H1 (cell line): Measurements from ENCODE around the gene KIAA1671. TPM values are rescaled to one million over a fixed set of nuclear protein-coding genes. Genes with fewer than 3 reads are reported as not detected.

Experiments
- CTCF ChIA-PET: fragments of 300-600 bp; sonication (Branson Sonifier 250); formaldehyde crosslinking; loops from one replicate; lab custom pipeline; 2021; ENCODE audit not compliant: partially characterized antibody; lab: Charles Lee
- POLR2A ChIA-PET: fragments of 300-600 bp; sonication (Branson Sonifier 250); formaldehyde crosslinking; loops from one replicate; lab custom pipeline; 2021; ENCODE audit warnings: inconsistent platforms; ENCODE audit not compliant: partially characterized antibody; lab: Charles Lee
- DNase-seq, 2 experiments: peaks; one replicate each; pipeline versions ENCODE4 v3.0.0 to v3.0.0-alpha.2; 2010 to 2022; ENCODE audit warnings: low spot score in 2 of 2, low read depth in 1 of 2, mixed read lengths in 1 of 2
- FAIRE-seq: peaks from 2 replicates; lab custom pipeline; 2011; peaks lifted over from hg19 to GRCh38; lab: Jason Lieb, UNC
- H2AFZ ChIP-seq: 2 replicates; pipeline ENCODE4 v1.8.1; 2012; ENCODE audit warnings: low read length, inconsistent platforms
- H2AK5ac ChIP-seq: 2 replicates; pipeline ENCODE4 v1.6.1; 2013; ENCODE audit warnings: low read depth, low read length
- H2BK120ac ChIP-seq: replicated peaks from 2 replicates; pipeline ENCODE3; 2013; ENCODE audit warnings: low read depth, low read length, inconsistent platforms
- H2BK12ac ChIP-seq: 2 replicates; pipeline ENCODE4 v1.6.1; 2013; ENCODE audit warnings: low read depth, low read length
- H2BK15ac ChIP-seq: 2 replicates; pipeline ENCODE4 v1.6.1; 2013; ENCODE audit warnings: low read length
- H2BK20ac ChIP-seq: 2 replicates; pipeline ENCODE4 v1.6.1; 2013; ENCODE audit warnings: low read length
- H2BK5ac ChIP-seq: 2 replicates; pipeline ENCODE4 v1.6.1; 2013; ENCODE audit warnings: low read depth, low read length
- H3K14ac ChIP-seq: 2 replicates; pipeline ENCODE4 v1.6.1; 2013; ENCODE audit warnings: inconsistent platforms; ENCODE audit not compliant: insufficient read length
- H3K18ac ChIP-seq: 2 replicates; pipeline ENCODE4 v1.6.1; 2013; ENCODE audit warnings: low read length; ENCODE audit errors: extremely low read depth
- H3K23ac ChIP-seq: 2 replicates; pipeline ENCODE4 v1.6.1; 2013; ENCODE audit warnings: inconsistent platforms; ENCODE audit not compliant: insufficient read length
- H3K23me2 ChIP-seq: 2 replicates; pipeline ENCODE4 v1.6.1; 2013; ENCODE audit warnings: low read depth, low read length
- H3K27ac ChIP-seq: 2 replicates; pipeline ENCODE4 v1.6.1; 2011; ENCODE audit warnings: low read depth, low read length, inconsistent platforms
- H3K27me3 ChIP-seq, 4 experiments: replicated peaks in 1 of 4; 1 replicate in 1 of 4; 2 replicates in 3 of 4; pipeline versions ENCODE4 v1.6.1 to v1.8.1; 2011 to 2013; ENCODE audit warnings: low read length in 3 of 4, mild to moderate bottlenecking in 3 of 4, inconsistent platforms in 2 of 4, mixed read lengths in 2 of 4, moderate library complexity in 1 of 4; ENCODE audit not compliant: control insufficient read depth in 3 of 4, insufficient read depth in 3 of 4; ENCODE audit errors: extremely low read depth in 1 of 4
- H3K36me3 ChIP-seq, 4 experiments: 2 replicates each; pipeline versions ENCODE4 v1.6.1 to v1.8.1; 2011 to 2013; ENCODE audit warnings: mild to moderate bottlenecking in 4 of 4, low read length in 3 of 4, moderate library complexity in 2 of 4, control low read depth in 1 of 4, inconsistent platforms in 1 of 4; ENCODE audit not compliant: insufficient read depth in 4 of 4, control insufficient read depth in 2 of 4
- H3K4ac ChIP-seq: replicated peaks from 2 replicates; pipeline ENCODE3; 2013; ENCODE audit warnings: low read length, low read depth, mixed read lengths, inconsistent platforms; ENCODE audit not compliant: insufficient read length
- H3K4me1 ChIP-seq, 4 experiments: replicated peaks in 1 of 4; 1 replicate in 1 of 4; 2 replicates in 3 of 4; pipeline versions ENCODE4 v1.6.1 to v1.8.1; 2011 to 2013; ENCODE audit warnings: low read length in 3 of 4, inconsistent platforms in 2 of 4, mixed read lengths in 1 of 4; ENCODE audit not compliant: insufficient read depth in 4 of 4, control insufficient read depth in 3 of 4
- H3K4me2 ChIP-seq, 2 experiments: 2 replicates each; pipeline versions ENCODE4 v1.6.1 to v1.8.1; 2011 to 2013; ENCODE audit warnings: low read depth in 2 of 2, low read length in 2 of 2, control low read depth in 1 of 2, inconsistent platforms in 1 of 2, mild to moderate bottlenecking in 1 of 2; ENCODE audit not compliant: insufficient read depth in 1 of 2
- H3K4me3 ChIP-seq, 4 experiments: fragments of 200-600, 300-600 bp in 1 of 4; sonication (generic), shearing (Covaris generic), sonication (Bioruptor Twin) in 1 of 4; 2 replicates each; pipeline versions ENCODE4 v1.5.1 to v1.8.1; 2011 to 2016; ENCODE audit warnings: low read length in 4 of 4, low read depth in 3 of 4, control low read depth in 2 of 4, inconsistent platforms in 2 of 4, mild to moderate bottlenecking in 2 of 4, mixed read lengths in 1 of 4, moderate library complexity in 1 of 4; ENCODE audit not compliant: insufficient read depth in 2 of 4; ENCODE audit errors: extremely low read depth in 1 of 4
- H3K56ac ChIP-seq: replicated peaks from 2 replicates; pipeline ENCODE3; 2013; ENCODE audit warnings: low read depth, mild to moderate bottlenecking, mixed read lengths, low read length, inconsistent platforms; ENCODE audit not compliant: insufficient read length
- H3K79me1 ChIP-seq: 2 replicates; pipeline ENCODE4 v1.6.1; 2013; ENCODE audit warnings: low read depth, low read length, control low read depth
- H3K79me2 ChIP-seq, 2 experiments: 2 replicates each; pipeline versions ENCODE4 v1.6.1 to v1.8.1; 2012 to 2013; ENCODE audit warnings: low read length in 2 of 2, mild to moderate bottlenecking in 2 of 2, inconsistent platforms in 1 of 2; ENCODE audit not compliant: insufficient read depth in 2 of 2, control insufficient read depth in 1 of 2
- H3K9ac ChIP-seq, 4 experiments: replicated peaks in 1 of 4; 1 replicate in 1 of 4; 2 replicates in 3 of 4; pipeline versions ENCODE4 v1.6.1 to v1.8.1; 2011 to 2013; ENCODE audit warnings: low read depth in 3 of 4, low read length in 3 of 4, control low read depth in 2 of 4, mild to moderate bottlenecking in 2 of 4, moderate library complexity in 2 of 4, inconsistent platforms in 1 of 4; ENCODE audit errors: extremely low read depth in 1 of 4
- H3K9me3 ChIP-seq, 2 experiments: 2 replicates each; pipeline versions ENCODE4 v1.6.1 to v1.8.1; 2012 to 2013; ENCODE audit warnings: mild to moderate bottlenecking in 2 of 2, moderate library complexity in 2 of 2, control low read depth in 1 of 2, inconsistent platforms in 1 of 2, low read depth in 1 of 2, low read length in 1 of 2, mixed read lengths in 1 of 2; ENCODE audit not compliant: insufficient read depth in 2 of 2
- H4K20me1 ChIP-seq, 2 experiments: replicated peaks in 1 of 2; 2 replicates each; pipeline versions ENCODE3 to v1.8.1; 2011 to 2013; ENCODE audit warnings: inconsistent platforms in 2 of 2, low read length in 2 of 2, mild to moderate bottlenecking in 1 of 2; ENCODE audit not compliant: insufficient read depth in 2 of 2, control insufficient read depth in 1 of 2
- H4K5ac ChIP-seq: 2 replicates; pipeline ENCODE4 v1.6.1; 2013; ENCODE audit warnings: low read length, low read depth, mixed read lengths, inconsistent platforms; ENCODE audit not compliant: insufficient read length
- H4K8ac ChIP-seq: 2 replicates; pipeline ENCODE4 v1.8.0; 2013; ENCODE audit warnings: mild to moderate bottlenecking, moderate library complexity, low read length, inconsistent platforms; ENCODE audit not compliant: insufficient read depth; ENCODE audit errors: extremely low read depth
- H4K91ac ChIP-seq: replicated peaks from 2 replicates; pipeline ENCODE3; 2013; ENCODE audit warnings: low read length, mixed read lengths, inconsistent platforms; ENCODE audit not compliant: insufficient read length
- CBX5 ChIP-seq: fragments of 300-800, 300-1000 bp; sonication (generic); IDR thresholded peaks from 2 replicates; pipeline ENCODE4 v1.7.1; 2016; ENCODE audit warnings: antibody characterized with exemption, low read length, low read depth
- CTBP2 ChIP-seq: IDR thresholded peaks from 2 replicates; pipeline ENCODE4 v1.7.0; 2011; ENCODE audit warnings: borderline replicate concordance, mild to moderate bottlenecking, moderate library complexity, mixed read lengths, low read length; ENCODE audit not compliant: insufficient read depth, insufficient read length
- EGR1 ChIP-seq: IDR thresholded peaks from 2 replicates; pipeline ENCODE4 v1.6.1; 2011; ENCODE audit warnings: low read depth, low read length, borderline replicate concordance
- HDAC6 ChIP-seq: IDR thresholded peaks from one replicate; pipeline ENCODE4 v1.7.1; 2012; ENCODE audit warnings: low read depth, mild to moderate bottlenecking, inconsistent platforms, low read length, moderate library complexity
- NANOG ChIP-seq: IDR thresholded peaks from 2 replicates; pipeline ENCODE4 v1.6.1; 2011; ENCODE audit warnings: low read length, low read depth, mild to moderate bottlenecking, inconsistent platforms; ENCODE audit not compliant: insufficient read depth, poor library complexity, severe bottlenecking
- RXRA ChIP-seq: IDR thresholded peaks from 2 replicates; pipeline ENCODE4 v1.6.1; 2011; ENCODE audit warnings: low read depth, mild to moderate bottlenecking, low read length, moderate library complexity; ENCODE audit not compliant: insufficient read depth
- SP2 ChIP-seq: IDR thresholded peaks from 2 replicates; pipeline ENCODE4 v1.6.1; 2012; ENCODE audit warnings: mild to moderate bottlenecking, low read length, inconsistent platforms
- WGBS, 2 experiments: shearing (Covaris generic) in 1 of 2; methylation state at CpG; one replicate each; pipeline versions ENCODE4 v1.1.6 to v1.1.7; 2013 to 2015; ENCODE audit warnings: low lambda C conversion rate in 2 of 2, mixed read lengths in 2 of 2, inconsistent platforms in 1 of 2, low coverage in 1 of 2, missing lambda C conversion rate in 1 of 2; ENCODE audit not compliant: insufficient replicate concordance in 2 of 2, insufficient coverage in 1 of 2, insufficient read length in 1 of 2; ENCODE audit errors: extremely low coverage in 1 of 2, missing lambda C conversion rate in 1 of 2; 5-methylcytosine and 5-hydroxymethylcytosine counted together
- polyA plus RNA-seq, 7 experiments: library from polyadenylated mRNA; depleted of rRNA in 3 of 7; stranded (reverse) in 5 of 7; unstranded in 2 of 7; fragments of >200 nt in 5 of 7; fragments of 200-250 nt in 2 of 7; gene quantifications; 1 replicate in 5 of 7; 2 replicates in 1 of 7; 4 replicates in 1 of 7; pipeline versions ENCODE4 v1.2.1 to v1.2.3, GENCODE V29; 2011 to 2013; ENCODE audit warnings: missing spikeins in 2 of 7, mixed read lengths in 2 of 7
- total RNA-seq: library from RNA; stranded (reverse); fragmentation: NEBNext Ultra II Directional; extraction: Animal tissue kit (Norgen Biotek cat#: 25700); gene quantifications from 2 replicates; pipeline ENCODE4 v1.2.1, GENCODE V29; 2021

Gene KIAA1671
- total and polyA plus RNA-seq, 2 of the 8 experiments (the other 6 are each of a cell fraction or from before 2014, with no cell fraction given), result 6.4 to 23.9 TPM

DNA sequence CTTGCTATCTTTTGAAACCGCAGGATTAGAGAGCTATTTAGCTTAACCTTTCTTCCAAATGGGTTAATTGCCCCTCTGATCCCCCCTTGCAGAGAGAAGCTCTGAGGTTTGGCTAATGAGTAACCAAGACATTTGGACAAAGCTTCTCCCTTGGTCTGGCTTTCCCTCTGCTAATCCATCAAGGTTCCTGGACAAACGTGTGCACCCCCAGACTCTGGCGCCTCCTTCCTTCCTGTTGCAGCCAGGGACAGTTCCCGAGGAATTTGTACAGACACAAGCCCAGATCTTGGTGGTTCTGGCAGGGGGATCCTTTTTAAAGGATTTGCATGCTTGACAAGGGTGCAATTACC is 1.6 kb downstream of the KIAA1671 start:
- Histone ChIP-seq H2AK5ac (peak overlapping the region; percentile 91; the same call in 1 of the 2 replicates), H2BK20ac (no peak overlapping the region), H4K8ac (no peak overlapping the region), H3K27ac (no peak overlapping the region), H3K14ac (no peak overlapping the region), H3K56ac (no peak overlapping the region), H3K9me3 (no peaks in the 10 kb centered on the region), H3K79me1 (peaks cover 13% of the 10 kb centered on the region), H4K91ac (no peak overlapping the region), H3K23me2 (peaks cover 13% of the 10 kb centered on the region), H2BK12ac (no peak overlapping the region), H4K5ac (no peak overlapping the region), H3K79me2 (peaks cover 0 to 31% of the 10 kb centered on the region in 2 experiments; a peak in 2 of 4 replicates), H2BK15ac (0 out of 2 replicates have a peak overlapping the region, but pooled peaks have one; percentile 61), H3K36me3 (no peaks in the 10 kb centered on the region), H3K4me1 (peaks cover 0 to 11% (median 6%) of the 10 kb centered on the region in 4 experiments; a peak in 6 of 7 replicates), H3K23ac (no peak overlapping the region), H3K27me3 (peaks cover 0 to 3% (median 1%) of the 10 kb centered on the region in 4 experiments; a peak in 2 of 7 replicates), H3K18ac (no peak overlapping the region), H3K9ac (0 out of 7 replicates have a peak overlapping the region, but pooled peaks of 1 of the 4 experiments have one; percentile 25), H2BK120ac (no peak overlapping the region), H3K4me2 (peak overlapping the region; percentile 83 to 98), H2AFZ (no peak overlapping the region), H3K4ac (no peak overlapping the region), H4K20me1 (peaks cover 0 to 3% of the 10 kb centered on the region in 2 experiments), H2BK5ac (peak overlapping the region; percentile 52; the same call in 1 of the 2 replicates), H3K4me3 (peak overlapping the region; percentile 70 to 83 (median 77); a peak in 6 of 8 replicates)
- no peak for DNase-seq
- CTCF ChIA-PET, result interaction anchor here (0.5 to 15.1 kb wide), 6 partner anchors 16 to 265 kb away, joined by 3 to 221 read pairs (median 40); no protein-coding TSS in a partner anchor
- POLR2A ChIA-PET, result interaction anchor here (0.9 to 2.1 kb wide), 4 partner anchors 9 to 35 kb away, joined by 3 to 14 read pairs (median 4); no protein-coding TSS in a partner anchor
- no peak for FAIRE-seq
- TF ChIP-seq CBX5 (no peak), SP2 (no peak), EGR1 (no peak), RXRA (no peak), CTBP2 (no peak), HDAC6 (no peak), NANOG (no peak)
- 69% methylated on average over 4 of the region's 4 CpGs; no CpG with 5 or more reads in 1 of the 2 experiments for WGBS, 2 experiments
